ENCODE results near the gene ARHGAP44. TPM values are rescaled to one million over a fixed set of nuclear protein-coding genes. Genes with fewer than 3 reads are reported as not detected.

Gene ARHGAP44
- total and polyA plus RNA-seq, 2 of the 8 experiments (the other 6 are each of a cell fraction or from before 2014, with no cell fraction given): 6.2 to 22.2 TPM

DNA sequence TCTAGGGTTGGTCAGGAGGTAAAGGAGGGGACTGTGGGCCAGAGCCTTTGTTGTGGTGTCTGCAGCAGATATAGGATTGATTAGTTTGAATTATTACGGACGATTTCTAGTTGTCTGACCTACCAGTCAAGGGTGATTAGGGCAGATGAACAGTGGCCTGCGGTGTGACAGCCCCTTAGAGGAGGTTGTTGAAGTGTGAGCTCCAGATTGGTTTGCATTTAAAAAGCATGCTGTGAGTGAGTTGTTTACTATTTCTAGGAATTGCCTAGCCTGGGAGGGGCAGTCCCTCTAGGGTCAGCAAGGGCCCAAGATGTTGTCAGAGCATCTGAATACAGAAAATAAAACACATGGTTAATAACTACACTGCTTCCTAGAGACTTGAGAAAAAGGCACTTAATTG lies 108.8 kb downstream of the ARHGAP44 start:
- H3K18ac ChIP-seq (ENCODE audit: extremely low read depth, low read length): no peak overlapping the region
- TF ChIP-seq EZH2 (IDR thresholded peaks at IDR 0.05; ENCODE audit: low read depth, low read length, severe bottlenecking) (no peak), TAF1 (IDR thresholded peaks at IDR 0.05; ENCODE audit: low read depth, low read length) (no peak), CBX5 (IDR thresholded peaks at IDR 0.05; ENCODE audit: low read depth, low read length) (no peak), NRF1 (IDR thresholded peaks at IDR 0.05; ENCODE audit: low read depth, low read length) (no peak), EGR1 (IDR thresholded peaks at IDR 0.05; ENCODE audit: borderline replicate concordance, low read depth, low read length) (no peak)
- H2AFZ ChIP-seq (ENCODE audit: low read length): no peak overlapping the region
- no peak overlapping the region for H3K9ac ChIP-seq (replicated peaks in 1 of 4; ENCODE audit: extremely low read depth in 1 of 4, low read depth in 3 of 4, low read length in 3 of 4)
- FAIRE-seq (peak; percentile 32), DNase-seq (ENCODE audit: low read depth in 1 of 2, low spot score in 2 of 2) (no peak)
- H2BK5ac ChIP-seq (ENCODE audit: low read depth, low read length): no peak overlapping the region
- H3K79me1 ChIP-seq (ENCODE audit: low read depth, low read length): peaks cover 2% of the 10 kb centered on the region; the same call in 1 of the 2 replicates
- no peak overlapping the region for H3K27ac ChIP-seq (ENCODE audit: low read depth, low read length)
- no peak overlapping the region for H2BK20ac ChIP-seq (ENCODE audit: low read length)
- no peak overlapping the region for H2BK120ac ChIP-seq (replicated peaks; ENCODE audit: low read depth, low read length)
- peaks cover 5 to 11% (median 9%) of the 10 kb centered on the region in 4 experiments; a peak in 5 of 7 replicates for H3K4me1 ChIP-seq (replicated peaks in 1 of 4; ENCODE audit: control insufficient read depth in 3 of 4, insufficient read depth in 4 of 4, low read length in 3 of 4)
- H3K23me2 ChIP-seq (ENCODE audit: low read depth, low read length): no peaks in the 10 kb centered on the region; the same call in 1 of the 2 replicates
- H4K5ac ChIP-seq (ENCODE audit: insufficient read length, low read depth, low read length): no peak overlapping the region
- ChIA-PET POLR2A (ENCODE audit: partially characterized antibody) (interaction anchor here (1.0 kb wide), 1 partner anchor 900 kb away, joined by 3 read pairs; no protein-coding TSS in a partner anchor), CTCF (ENCODE audit: partially characterized antibody) (interaction anchor here (0.6 to 1.5 kb wide), 2 partner anchors 76 to 91 kb away, joined by 3 to 4 read pairs; no protein-coding TSS in a partner anchor)
- 0 out of 4 replicates have a peak, but pooled peaks cover 0 to 5% of the 10 kb centered on the region in 2 experiments for H3K79me2 ChIP-seq (ENCODE audit: control insufficient read depth in 1 of 2, insufficient read depth in 2 of 2, low read length in 2 of 2)
- no peak overlapping the region for H3K56ac ChIP-seq (replicated peaks; ENCODE audit: insufficient read length, low read depth, low read length)
- H3K14ac ChIP-seq (ENCODE audit: insufficient read length): no peak overlapping the region
- H4K8ac ChIP-seq (ENCODE audit: extremely low read depth, insufficient read depth, low read length): no peak overlapping the region; the same call in 1 of the 2 replicates
- H3K23ac ChIP-seq (ENCODE audit: insufficient read length): no peak overlapping the region
- H2BK12ac ChIP-seq (ENCODE audit: low read depth, low read length): no peak overlapping the region; the same call in 1 of the 2 replicates
- peaks cover 0 to 2% (median 0%) of the 10 kb centered on the region in 4 experiments; a peak in 1 of 8 replicates for H3K36me3 ChIP-seq (ENCODE audit: control insufficient read depth in 2 of 4, insufficient read depth in 4 of 4, low read length in 3 of 4)
- H2AK5ac ChIP-seq (ENCODE audit: low read depth, low read length): no peak overlapping the region
- no peak overlapping the region for H3K4me3 ChIP-seq (ENCODE audit: extremely low read depth in 1 of 4, insufficient read depth in 2 of 4, low read depth in 3 of 4, low read length in 4 of 4)
- H3K9me3 ChIP-seq (ENCODE audit: insufficient read depth in 2 of 2, low read depth in 1 of 2, low read length in 1 of 2): no peaks in the 10 kb centered on the region
- peaks cover 0 to 2% of the 10 kb centered on the region in 2 experiments for H4K20me1 ChIP-seq (replicated peaks in 1 of 2; ENCODE audit: control insufficient read depth in 1 of 2, insufficient read depth in 2 of 2, low read length in 2 of 2)
- H3K4ac ChIP-seq (replicated peaks; ENCODE audit: insufficient read length, low read depth, low read length): no peak overlapping the region
- H3K27me3 ChIP-seq (replicated peaks in 1 of 4; ENCODE audit: control insufficient read depth in 3 of 4, extremely low read depth in 1 of 4, insufficient read depth in 3 of 4, low read length in 3 of 4): no peaks in the 10 kb centered on the region
- no peak overlapping the region for H4K91ac ChIP-seq (replicated peaks; ENCODE audit: insufficient read length, low read length)
- H2BK15ac ChIP-seq (ENCODE audit: low read length): no peak overlapping the region
- peak overlapping the region; percentile 32 to 44; a peak in 1 of 4 replicates for H3K4me2 ChIP-seq (ENCODE audit: insufficient read depth in 1 of 2, low read depth in 2 of 2, low read length in 2 of 2)
- 79% methylated on average over 3 of the region's 3 CpGs; no CpG with 5 or more reads in 1 of the 2 experiments for WGBS, 2 experiments (ENCODE audit: extremely low coverage in 1 of 2, insufficient coverage in 1 of 2, insufficient read length in 1 of 2, insufficient replicate concordance in 2 of 2, low coverage in 1 of 2, low lambda C conversion rate in 2 of 2, missing lambda C conversion rate in 1 of 2)

Measured in H1 (cell line).